GM19240 (cell line): ENCODE results near the gene PGC.

Source experiments
- DNase-seq: peaks from one replicate; pipeline ENCODE4 v3.0.0; 2011; ENCODE audit warnings: low spot score; ENCODE audit not compliant: insufficient read length

Gene PGC

DNA sequence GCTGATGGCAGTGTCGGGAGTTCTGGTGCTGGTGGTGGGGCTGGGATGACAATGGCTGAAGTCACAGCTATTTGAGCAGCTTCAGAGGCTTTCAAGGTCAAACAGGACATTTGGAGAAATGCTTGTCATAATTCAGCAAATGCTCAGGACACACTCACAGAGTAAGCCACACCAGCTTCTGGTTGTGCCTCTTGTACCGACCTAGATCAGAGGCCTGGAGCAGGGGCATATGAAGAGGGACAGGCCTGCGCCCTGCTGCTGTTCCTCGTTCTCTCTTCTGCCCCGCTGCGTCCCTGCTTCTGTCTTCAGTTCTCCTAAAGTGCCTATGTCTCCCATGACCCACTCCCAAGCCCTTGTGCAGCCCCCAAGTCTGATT is 893 bp upstream of the PGC start:
- DNase-seq, result no peak

DNA sequence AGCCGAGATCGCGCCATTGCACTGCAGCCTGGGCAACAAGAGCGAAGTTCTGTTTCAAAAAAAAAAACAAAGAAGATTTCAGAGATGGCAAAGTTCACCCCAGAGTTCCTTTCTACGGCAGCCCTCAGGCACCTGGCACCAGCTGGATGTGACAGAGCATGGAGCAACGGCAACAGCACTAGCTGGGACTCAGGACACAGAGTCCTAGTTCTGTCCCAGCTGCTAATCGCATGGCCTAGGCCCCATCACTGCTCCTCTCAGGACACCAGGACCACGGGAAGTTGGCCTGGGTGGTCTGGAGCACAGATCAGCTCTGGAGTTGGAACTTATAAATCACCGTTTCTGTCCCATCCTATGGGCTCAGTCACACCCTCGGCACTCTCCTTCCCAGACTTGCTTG is 1.1 kb downstream of the PGC start:
- no peak for DNase-seq

DNA sequence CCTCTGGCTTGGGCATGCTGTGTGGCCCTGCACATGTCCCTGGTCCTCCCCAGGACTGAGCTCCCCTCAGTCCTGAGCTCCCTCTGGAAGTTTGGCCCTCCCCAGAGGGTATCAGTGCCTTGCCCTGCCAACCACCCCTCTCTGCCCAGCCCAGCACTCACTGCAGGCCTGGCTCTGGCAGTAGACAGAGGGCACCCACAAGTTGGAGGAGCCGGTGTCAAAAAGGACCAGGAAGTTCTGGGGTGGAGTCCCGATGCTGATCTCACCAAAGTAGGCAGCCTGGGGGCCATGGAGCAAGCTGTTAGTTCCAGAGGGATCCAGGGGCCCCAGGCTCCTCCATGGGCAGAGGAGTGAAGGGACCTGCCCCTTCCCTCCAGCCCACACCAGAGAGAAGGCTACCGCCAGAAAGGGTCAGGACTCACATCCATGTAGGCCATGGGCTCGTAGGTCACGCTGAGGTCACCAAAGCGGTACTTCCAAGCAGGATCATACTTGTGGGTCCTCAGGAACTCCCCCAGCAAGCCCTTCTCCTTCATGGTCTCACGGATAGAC is 2.9 kb downstream of the PGC start:
- DNase-seq, result no peak

DNA sequence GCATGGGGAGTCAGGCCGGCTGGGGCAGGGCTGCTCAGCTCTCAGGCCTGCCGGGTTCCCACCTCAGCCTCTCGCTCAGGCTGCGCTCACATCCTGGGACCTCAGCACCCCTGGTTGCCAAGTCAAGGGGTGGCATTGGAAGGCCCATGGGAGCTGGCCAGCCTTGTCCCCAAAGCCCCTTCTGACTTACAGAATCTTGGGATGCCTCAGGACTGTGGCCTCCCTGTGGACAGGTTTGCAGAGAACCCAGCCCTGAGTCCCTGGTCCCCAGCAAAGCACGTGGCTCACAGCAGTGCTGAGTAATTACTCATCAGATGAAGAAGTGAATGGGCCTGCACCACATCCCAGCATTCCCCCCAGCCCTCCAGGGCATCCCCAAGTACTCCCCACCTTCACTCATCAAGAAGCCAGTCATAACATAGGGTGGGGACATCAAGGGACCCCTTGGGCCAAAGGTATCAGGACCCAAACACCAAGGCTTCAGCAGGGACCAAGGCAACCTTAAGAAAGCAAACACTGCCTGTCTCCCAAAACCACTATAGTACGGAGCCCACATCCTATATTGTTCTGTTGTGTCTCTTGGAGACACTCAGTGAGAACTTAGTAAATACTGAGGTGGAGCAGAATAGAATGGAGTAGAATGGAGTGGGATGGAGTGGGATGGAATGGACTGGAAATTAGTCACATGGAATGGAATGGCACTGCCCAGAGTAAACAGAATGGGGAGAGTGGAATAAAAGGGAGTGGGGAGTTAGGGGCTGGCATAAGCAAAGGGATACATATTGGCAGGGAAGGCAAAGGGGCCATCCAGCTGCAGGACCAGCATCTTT is 3.6 kb downstream of the PGC start:
- DNase-seq, result no peak

DNA sequence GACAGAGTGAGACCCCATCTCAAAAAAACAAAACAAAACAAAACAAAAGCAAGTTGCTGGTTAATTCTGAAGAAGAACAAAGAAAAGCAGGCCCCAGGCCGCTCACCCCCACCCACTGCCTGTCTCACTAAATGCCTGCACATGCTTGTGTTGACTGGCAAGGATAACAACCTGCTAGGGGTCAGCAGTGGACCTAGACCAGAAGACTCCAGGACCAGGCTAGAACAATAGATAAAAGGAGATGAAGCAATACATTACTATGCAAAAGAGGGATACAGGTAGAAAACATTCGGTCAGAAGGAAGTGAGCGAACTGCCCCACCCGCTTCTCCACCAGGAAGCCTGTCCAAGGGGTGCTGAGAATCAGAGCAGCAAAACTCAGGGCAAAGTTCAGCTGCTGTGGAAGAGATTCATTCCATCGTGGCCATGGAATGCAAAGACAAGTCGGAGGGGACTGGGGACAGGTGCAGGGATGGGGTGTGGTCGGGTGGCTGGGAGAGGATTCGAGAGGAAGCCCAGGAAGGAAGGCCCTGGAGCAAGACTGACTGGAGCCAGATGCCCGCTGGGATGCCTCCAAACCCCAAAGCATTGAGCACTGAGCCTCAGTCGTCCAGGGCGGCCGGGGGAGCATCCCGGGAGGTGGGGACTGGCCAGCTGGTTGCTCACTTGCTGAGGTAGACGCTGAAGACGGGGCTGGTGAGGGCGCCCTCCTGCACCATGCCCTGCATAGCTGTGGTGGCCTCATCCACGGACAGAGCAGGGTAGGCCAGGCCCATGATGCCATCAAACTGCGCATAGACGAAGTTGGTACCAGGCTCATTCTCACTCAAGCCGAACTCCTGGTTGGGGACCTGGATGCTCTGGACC is 5.3 kb downstream of the PGC start:
- no peak for DNase-seq

DNA sequence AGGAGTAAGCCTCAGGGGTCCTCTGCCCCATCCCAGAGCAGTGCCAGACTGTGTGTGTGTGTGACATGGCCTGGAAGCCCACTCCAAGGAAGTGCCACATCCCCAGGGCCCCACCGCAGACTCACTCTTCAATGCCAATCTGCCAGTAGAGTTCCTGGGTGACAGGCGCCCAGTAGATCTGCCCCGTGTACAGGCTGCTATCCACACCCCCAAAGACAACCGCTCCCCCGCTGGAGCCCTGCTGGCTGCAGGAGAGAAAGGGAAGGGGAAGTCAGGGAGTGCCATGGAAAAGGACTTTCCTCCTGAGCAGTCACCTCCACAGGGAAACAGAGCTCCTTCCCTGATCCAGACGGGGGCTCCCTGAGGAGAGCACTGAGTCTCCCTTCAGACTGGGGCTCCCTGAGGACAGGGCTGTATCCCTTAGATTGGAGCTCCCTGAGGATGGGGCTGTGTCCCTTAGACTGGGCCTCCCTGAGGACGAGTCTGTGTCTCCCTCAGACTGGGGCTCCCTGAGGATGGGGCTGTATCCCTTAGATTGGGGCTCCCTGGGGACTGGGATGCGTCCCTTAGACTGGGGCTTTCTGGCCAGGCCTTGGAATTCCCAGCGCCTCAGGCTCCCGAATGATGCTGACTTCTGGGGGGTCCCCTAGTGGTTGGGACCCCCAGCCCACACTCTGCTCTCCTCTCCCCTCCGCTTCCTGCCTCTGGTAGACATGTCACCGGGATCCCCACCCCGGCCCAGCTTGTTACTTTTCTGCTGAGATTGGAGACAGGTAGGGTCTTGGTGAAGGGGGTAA is 6.6 kb downstream of the PGC start:
- DNase-seq, result no peak

DNA sequence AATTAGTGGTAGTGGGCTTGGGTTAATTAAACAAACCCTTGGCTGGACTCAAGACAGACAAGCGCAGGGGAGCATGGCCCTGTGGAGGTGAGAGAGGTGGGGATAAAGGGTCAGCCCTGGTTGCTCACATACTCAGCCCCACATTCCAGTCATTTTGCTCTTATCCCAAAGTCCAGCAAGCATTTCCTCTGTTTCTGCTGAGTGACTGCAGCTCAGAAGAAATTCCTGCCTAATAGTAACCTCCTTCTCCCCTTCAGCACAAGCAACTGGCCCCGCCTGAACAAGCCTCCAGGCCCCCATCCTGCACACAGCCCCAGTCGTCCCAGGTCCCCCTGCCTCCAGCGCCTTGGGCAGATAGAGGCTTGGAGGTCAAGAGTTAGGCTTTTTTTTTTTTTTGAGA is 8.2 kb downstream of the PGC start:
- DNase-seq, result no peak

DNA sequence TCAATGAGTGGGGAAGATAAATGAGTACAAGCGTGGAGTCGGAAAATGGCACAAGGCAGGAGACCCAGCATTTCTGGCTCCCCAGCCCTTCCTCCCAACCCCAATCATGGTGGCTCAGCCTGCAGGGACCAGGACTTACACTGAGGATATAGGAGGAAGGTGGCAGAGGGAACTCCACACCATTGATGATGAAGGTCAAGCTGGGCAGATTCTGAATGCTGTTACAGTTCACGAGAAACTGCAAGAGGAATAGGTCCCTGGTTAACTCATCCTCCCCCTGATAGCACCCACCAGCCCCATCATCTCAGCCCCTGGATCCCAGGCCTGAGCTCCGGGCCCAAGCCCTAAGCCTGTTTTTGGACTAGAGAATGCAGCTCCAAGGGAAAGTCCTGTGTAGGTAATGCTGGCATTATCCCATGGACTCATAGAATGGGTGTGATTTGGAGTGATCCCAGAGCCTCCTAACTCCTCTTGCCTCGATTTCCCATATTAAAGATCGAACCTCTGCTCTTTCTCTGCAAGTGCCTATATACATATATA is 9.5 kb downstream of the PGC start:
- no peak for DNase-seq

DNA sequence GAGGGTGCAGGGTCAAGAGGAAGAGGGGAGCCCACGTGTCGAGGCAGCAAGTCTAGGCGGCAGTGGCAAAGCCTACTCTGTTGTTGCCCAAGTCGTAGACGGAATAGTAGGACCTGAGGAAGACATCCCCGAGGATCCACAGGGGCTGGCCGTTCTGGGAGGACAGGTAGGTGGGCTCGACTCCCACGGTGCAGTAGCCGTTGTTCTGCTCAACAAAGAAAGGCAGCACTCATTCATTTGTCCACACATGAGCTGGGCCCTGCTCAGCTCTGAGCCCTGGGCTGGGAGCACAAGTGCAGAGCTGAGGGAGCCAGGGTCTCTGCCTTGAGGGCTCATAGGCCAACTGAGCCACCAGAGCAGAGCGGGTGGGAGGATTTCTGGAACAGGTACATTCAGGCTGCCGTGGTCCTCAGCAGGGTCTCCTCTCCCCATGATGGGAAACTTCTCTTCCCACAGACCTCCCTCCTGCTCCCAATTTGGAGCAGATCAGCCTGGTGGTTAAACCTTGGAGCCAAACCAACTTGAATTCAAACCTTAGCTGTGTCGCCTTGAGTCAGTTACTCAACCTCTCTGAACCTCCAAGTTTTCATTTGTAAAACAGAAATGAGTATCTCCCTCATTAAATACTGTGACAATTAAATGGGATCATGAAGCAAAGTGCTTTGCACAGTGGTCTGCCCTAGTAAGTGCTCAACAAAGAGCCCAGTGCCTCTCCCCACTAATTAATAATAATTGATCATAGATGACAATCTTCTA is 10.2 kb downstream of the PGC start:
- DNase-seq, result no peak

DNA sequence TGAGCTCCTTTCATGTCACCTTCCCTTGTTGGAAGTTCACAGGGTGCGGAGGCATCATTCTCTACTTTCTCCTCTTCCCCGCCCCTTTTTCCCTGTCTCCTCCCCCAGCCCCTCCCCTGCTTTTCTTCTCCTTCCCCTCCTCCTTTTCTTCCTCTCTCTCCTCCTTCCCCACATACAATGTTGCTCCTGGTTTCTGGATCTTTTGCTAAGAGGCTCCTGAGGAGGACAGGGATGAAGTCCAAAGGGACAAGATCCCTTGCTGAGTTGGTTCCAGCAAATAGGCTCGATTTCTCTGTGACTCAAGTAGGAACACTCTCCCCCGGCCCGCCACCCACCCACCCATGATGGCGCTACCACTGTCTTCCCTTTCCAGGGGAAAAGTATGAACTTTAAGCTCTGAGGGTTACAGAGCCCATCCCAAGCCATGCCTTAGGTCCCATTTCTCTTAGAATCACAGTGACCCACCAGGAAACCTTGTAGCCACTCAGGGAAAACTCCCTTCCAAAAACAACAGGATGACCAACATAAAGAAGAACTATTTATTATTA is 10.9 kb downstream of the PGC start:
- DNase-seq, result no peak

DNA sequence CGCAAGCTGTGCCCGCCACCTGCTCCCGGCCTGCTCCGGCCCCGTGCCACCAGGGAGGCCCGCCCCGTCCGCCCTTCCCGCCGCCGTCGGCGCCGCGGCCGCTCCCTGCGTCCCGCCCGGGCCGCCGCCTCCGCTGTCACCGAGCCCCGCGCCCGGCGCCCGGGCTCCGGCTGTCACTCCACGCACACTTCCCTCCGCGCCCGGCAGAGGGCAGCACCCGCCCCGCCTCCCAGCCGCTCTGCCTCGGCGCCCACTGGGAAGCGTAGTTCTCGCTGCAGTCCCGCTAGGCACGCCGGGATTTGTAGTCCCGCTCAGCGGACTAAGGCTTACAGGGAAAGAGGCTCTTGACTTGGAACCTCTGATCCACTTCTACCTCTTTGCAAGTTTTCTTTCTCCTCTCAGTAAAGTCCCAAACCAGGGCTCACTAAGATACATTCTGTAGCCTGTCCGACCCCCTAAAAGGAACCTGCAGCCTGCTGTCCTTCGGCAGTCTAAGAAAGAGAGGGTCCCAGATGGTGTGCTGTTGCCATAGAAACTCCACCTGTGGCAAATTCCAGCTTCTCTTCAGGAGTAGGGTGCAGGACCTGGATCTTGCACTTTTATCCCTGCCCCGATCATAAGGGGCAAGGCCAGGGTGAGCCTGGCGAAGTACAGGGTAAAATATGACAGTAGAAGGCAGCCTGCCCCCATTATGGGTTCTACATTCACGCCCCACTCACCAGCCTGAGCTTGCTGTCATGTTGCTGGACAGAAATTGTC is 11.6 kb downstream of the PGC start, which contains the start of gene TFEB:
TFEB (minus strand) TSS at position 182 of the 759 bp plus-strand sequence. CDS start 44,395 bp downstream, outside the sequence.
- peak; percentile 97 for DNase-seq

DNA sequence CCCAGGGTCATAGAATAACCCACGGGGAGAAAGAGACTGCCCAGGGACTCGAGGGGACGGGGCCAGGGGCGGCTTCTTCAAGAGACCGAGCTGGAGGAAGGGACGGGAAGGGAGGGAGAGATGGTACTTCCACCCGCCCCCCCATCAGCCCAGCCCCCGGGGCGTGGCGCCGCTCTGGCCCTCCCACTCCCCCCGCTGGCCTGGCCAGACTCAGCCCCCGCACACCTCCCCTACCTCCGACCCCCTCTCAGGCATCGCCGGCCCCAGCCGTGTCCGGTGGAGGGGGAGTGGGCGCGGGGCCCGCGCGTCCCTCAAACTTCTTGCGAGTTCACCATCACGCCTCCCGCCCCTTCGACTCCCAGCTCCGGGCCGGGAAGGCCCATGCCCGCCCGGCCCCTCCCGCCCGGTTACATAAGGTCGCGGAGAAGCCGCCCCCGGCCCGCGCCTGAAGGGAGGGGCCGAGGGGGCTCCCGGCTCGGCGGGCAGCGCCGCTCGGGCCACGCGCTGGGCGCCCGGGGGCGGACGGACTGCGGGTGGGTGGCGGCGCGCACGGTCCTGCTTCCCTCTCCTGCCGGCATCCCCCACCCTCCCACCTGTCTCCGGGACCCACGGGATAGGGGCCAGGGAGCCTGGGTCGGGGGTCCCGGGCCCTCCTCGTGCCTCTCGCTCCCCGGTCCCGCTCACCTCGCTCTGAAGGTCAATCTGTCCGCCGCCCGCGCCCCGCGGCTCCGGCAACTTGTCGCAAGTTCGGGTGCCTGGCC is 12.4 kb downstream of the PGC start:
- DNase-seq, result peak; percentile 72

DNA sequence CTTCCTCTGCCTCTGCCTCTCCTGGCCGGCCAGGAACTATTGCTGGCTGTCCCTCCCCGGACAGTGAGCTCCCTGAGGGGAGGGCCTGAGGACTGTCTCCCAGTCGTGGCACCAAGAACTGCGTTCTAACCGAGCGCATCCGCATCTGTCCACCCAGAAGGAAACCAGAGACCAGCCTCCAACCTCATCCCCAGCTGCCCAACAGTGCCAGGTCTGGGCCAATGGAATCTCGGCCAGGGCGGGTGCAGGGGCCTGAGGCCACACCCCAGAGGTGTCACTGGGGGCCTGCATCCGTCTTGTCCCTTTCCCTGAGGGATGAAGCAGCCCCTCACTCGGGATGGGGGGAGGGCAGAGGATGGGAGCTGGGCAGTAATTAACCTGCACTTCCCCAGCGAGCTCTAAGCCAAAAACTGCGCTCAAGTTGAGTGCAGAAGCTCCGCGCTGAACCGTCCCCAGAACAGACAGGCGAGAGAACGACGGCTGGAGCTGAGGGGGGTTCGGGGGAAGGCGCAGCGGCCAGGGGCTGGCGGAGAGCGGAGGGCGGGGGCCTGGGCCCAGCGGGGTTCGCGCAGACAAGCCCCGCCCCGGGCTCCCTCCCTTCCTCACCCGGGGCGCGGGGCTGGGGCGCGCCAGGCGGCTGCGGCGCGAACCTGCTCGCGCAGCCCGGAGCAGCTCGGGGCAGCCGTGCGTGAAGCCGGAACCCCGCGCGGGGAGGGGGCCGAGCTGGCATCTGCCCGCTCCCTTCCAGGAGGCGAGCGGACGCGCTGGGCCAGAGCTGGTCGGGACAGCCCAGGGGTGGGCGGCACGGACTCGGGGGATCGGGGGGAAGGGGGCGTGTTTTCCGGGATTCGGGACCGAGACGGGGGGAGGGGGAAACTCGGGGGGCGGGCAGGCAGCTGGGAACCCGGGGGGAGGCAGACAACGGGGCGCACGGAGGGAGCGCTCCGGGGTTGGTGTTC is 13.2 kb downstream of the PGC start:
- DNase-seq, result peak; percentile 83

DNA sequence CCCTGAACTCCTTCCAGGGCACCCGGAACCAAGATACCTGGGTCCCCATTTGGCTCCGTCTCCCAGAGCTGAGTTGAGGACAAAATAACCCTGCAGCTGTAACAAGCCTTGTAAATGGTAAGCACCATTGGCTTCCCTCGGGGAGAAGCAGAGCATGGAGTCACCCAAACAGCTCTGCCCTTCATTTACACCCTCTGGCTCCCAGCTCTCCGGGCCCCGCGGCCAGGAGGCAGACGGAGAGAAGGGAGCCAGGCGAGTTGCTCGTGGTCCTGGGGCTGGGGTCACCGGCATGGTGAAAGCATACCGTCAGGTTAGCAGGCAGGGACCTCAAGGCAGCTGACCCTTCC is 13.9 kb downstream of the PGC start:
- DNase-seq, result no peak

DNA sequence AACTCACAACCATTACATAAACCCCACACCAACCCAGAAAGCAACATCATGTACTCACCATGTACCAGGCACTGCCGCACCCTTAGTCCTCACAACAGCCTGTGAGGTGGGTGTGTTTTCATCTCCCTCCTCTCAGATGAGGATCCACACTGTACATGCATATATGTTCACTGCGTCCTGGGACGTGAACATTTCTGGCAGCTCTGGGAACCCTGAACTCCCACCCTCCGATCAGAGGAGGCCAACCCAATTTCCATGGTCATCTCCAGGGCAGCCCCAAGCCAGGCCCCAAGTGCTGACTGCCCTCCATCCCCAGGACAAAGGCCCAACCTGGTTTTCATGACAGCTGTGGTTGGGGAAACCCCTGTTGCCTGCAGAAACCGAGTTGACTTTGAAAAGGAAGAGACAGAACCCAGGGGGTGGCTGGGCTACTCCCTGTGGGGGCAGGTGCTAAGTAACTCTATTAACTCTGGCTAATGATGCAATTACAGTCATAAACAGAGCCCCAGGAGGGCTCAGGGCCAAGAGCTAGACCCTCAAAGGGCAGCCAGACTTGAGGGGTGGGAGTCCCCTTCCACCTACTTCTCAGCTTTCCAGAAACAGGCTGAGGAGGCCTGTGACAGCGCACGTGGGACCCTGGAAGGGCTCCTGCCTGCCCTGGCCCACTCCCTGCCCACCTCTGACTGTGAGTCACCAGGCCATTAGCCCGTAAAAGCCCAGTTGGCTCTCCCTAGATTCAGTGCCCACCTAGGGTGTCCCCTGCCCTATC is 14.4 kb downstream of the PGC start:
- DNase-seq, result peak; percentile 73

DNA sequence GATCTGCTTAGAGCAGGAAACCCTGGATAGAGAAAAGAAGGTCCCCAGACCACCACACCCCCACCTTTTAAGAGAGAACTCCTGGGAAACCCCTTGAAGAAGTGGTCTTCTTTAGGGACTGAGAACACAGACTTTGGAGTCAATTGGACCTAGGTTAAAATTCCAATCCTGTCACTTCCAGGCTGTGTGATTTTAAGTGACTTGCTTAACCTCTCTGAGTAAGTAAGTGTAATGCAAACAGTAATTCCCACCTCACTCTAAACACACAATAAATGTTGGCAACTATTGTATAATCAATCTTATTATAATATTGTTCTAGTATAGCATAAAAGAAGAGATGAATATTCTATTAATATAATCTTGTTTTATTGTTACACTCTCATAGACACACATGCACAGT is 15.0 kb downstream of the PGC start:
- DNase-seq, result no peak

DNA sequence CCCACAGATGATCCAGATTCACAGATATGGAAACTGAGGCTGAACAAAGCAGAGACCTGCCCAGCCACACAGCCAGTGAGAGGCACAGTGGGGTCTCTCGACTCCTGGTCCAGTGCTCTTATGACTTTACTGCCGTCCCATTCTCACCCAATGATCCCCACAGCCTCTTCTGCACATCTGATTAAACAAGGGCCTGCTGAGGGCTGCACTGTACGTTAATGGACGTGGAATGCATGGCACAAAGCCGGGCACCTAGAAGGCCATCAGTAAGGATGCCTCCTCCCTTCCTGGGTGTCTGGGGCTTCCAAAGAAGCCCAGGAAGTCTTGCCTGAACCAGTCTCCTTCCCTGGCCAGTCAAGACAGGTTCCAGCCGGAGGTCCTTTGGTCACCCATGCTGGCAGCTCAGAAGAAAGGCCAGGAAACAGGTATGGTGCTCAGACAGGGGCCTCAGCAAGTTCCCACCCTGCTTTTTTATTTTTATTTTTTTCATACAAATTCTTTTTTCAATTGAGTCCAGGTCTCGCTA is 15.6 kb downstream of the PGC start:
- DNase-seq, result no peak
